Activated CD8-positive, alpha-beta memory T cell treated with anti-CD3 and anti-CD28 coated beads for 1 hour (primary cell): ENCODE measurements around the gene TACC3.

Source experiments
- DNase-seq, 2 donors: peaks; one replicate each; pipeline ENCODE4 v3.0.0-alpha.2; 2020; ENCODE audit warnings: low read depth in 1 of 2; ENCODE audit errors: extremely low read depth in 1 of 2

Gene TACC3

GRCh38 chr4:1744552-1744951, 23.2 kb downstream of the TACC3 start:
- no peak for DNase-seq

- no peak for DNase-seq
These were observed 23.8 kb downstream of the TACC3 start for GRCh38 chr4:1745165-1745564.

GRCh38 chr4:1745697-1746096, 24.4 kb downstream of the TACC3 start:
- DNase-seq = no peak

- DNase-seq = peak; percentile 37 to 63
These were observed 25.0 kb downstream of the TACC3 start for GRCh38 chr4:1746265-1746691.

GRCh38 chr4:1746919-1747602, 25.7 kb downstream of the TACC3 start:
- no peak for DNase-seq

- no peak for DNase-seq
These were observed 26.3 kb downstream of the TACC3 start for GRCh38 chr4:1747603-1747967.

- DNase-seq = peak; percentile 27 to 70
These were observed 27.2 kb downstream of the TACC3 start for GRCh38 chr4:1748465-1748995.

GRCh38 chr4:1749370-1749769, 28.0 kb downstream of the TACC3 start:
- DNase-seq = no peak

- DNase-seq = no peak
These were observed 28.5 kb downstream of the TACC3 start for GRCh38 chr4:1749826-1750225.

GRCh38 chr4:1750381-1751154, 29.2 kb downstream of the TACC3 start:
- no peak for DNase-seq

GRCh38 chr4:1751155-1751918, 30.0 kb downstream of the TACC3 start:
- DNase-seq = no peak

GRCh38 chr4:1751919-1752283, 30.6 kb downstream of the TACC3 start:
- no peak for DNase-seq

GRCh38 chr4:1752284-1753041, 31.1 kb downstream of the TACC3 start:
- no peak for DNase-seq

- DNase-seq = no peak
These were observed 32.0 kb downstream of the TACC3 start for GRCh38 chr4:1753294-1753696.

- DNase-seq = no peak
These were observed 32.5 kb downstream of the TACC3 start for GRCh38 chr4:1753697-1754311.

GRCh38 chr4:1754336-1754735, 33.0 kb downstream of the TACC3 start:
- no peak for DNase-seq

GRCh38 chr4:1755297-1755696, 34.0 kb downstream of the TACC3 start:
- DNase-seq = no peak

GRCh38 chr4:1756079-1756478, 34.8 kb downstream of the TACC3 start:
- no peak for DNase-seq

GRCh38 chr4:1756893-1757779, 35.8 kb downstream of the TACC3 start:
- DNase-seq = no peak
